Measurements from ENCODE around the gene SLC4A5.
A peak's percentile ranks its signal among the peaks of the same experiment; 100 is the strongest.

SLC4A5 gene

GRCh38 chr2:74385396-74385795 lies 42.2 kb upstream of the SLC4A5 start:
- H3K27ac ChIP-seq, result no peak overlapping the region
- TF ChIP-seq, protein P1, sequence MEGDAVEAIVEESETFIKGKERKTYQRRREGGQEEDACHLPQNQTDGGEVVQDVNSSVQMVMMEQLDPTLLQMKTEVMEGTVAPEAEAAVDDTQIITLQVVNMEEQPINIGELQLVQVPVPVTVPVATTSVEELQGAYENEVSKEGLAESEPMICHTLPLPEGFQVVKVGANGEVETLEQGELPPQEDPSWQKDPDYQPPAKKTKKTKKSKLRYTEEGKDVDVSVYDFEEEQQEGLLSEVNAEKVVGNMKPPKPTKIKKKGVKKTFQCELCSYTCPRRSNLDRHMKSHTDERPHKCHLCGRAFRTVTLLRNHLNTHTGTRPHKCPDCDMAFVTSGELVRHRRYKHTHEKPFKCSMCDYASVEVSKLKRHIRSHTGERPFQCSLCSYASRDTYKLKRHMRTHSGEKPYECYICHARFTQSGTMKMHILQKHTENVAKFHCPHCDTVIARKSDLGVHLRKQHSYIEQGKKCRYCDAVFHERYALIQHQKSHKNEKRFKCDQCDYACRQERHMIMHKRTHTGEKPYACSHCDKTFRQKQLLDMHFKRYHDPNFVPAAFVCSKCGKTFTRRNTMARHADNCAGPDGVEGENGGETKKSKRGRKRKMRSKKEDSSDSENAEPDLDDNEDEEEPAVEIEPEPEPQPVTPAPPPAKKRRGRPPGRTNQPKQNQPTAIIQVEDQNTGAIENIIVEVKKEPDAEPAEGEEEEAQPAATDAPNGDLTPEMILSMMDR (IDR thresholded peaks at IDR 0.05), result no peak
- TF ChIP-seq ZFX (IDR thresholded peaks at IDR 0.05; ENCODE audit: borderline replicate concordance), result no peak

- peak overlapping the region; percentile 86 for H3K27ac ChIP-seq
These were observed 40.8 kb upstream of the SLC4A5 start for GRCh38 chr2:74384051-74384450.

GRCh38 chr2:74383254-74383653 lies 40.0 kb upstream of the SLC4A5 start:
- peak overlapping the region; percentile 86 for H3K27ac ChIP-seq
- no peak for TF ChIP-seq ZFX (IDR thresholded peaks at IDR 0.05; ENCODE audit: borderline replicate concordance)
- TF ChIP-seq, protein P1 (IDR thresholded peaks at IDR 0.05), result peak; percentile 21; the same call in 1 of the 2 replicates

More at GRCh38 chr2:74384051-74384450, 40.8 kb upstream of the SLC4A5 start:
- no peak for TF ChIP-seq ZFX (IDR thresholded peaks at IDR 0.05; ENCODE audit: borderline replicate concordance)
- TF ChIP-seq, protein P1 (IDR thresholded peaks at IDR 0.05), result no peak

- no peak overlapping the region for H3K27ac ChIP-seq
- TF ChIP-seq, protein P1 (IDR thresholded peaks at IDR 0.05), result no peak
These were observed 38.5 kb upstream of the SLC4A5 start for GRCh38 chr2:74381751-74382150.

- no peak within 1 kb of the TSS for H3K27ac ChIP-seq
- TF ChIP-seq, protein P1 (IDR thresholded peaks at IDR 0.05), result no peak
- TF ChIP-seq ZFX (IDR thresholded peaks at IDR 0.05; ENCODE audit: borderline replicate concordance), result no peak
These were observed 36.9 kb upstream of the SLC4A5 start, which contains the start of gene DCTN1 for GRCh38 chr2:74379851-74380789. Gene DCTN1 (minus strand): TSS chr2:74380311. CDS start chr2:74380037, 274 bp downstream.

DNA sequence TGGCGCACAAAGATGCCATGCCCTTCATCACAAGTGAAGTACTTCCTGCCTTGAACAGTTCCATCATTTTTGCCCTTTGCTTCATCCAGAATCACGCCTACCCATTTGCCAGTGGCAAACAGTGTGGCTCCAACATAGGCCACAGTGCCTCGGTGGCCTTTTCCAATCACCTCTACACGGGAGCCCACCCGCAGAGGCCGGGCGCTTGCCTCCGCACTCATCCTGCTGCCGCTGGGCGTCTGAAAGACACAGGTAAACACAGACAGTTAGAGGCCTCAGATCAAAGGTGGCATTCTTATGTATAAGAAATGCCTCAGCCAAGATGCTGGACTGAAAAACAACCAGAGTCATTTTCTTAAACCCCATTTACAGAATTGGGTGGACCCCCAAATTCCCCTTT lies 34.8 kb upstream of the SLC4A5 start:
- H3K27ac ChIP-seq, result no peak overlapping the region

More for the DNA sequence above, 34.8 kb upstream of the SLC4A5 start:
- TF ChIP-seq, protein P1 (IDR thresholded peaks at IDR 0.05), result no peak
- no peak for TF ChIP-seq ZFX (IDR thresholded peaks at IDR 0.05; ENCODE audit: borderline replicate concordance)

All from 22Rv1 (cell line).